ENCODE data around the gene UTP4.
A peak's percentile ranks its signal among the peaks of the same experiment; 100 is the strongest.
"Not testable (repeated sequence)": the region's sequence is repeated elsewhere in the genome, so short reads cannot be mapped to it uniquely, and the experiment has no call there.

UTP4 gene

GRCh38 chr16:69111216-69111875, 21.1 kb upstream of the UTP4 start:
- DNase-seq: no peak

GRCh38 chr16:69111876-69112230, 20.6 kb upstream of the UTP4 start:
- DNase-seq: no peak

GRCh38 chr16:69112285-69113129, 19.9 kb upstream of the UTP4 start:
- no peak for DNase-seq

- DNase-seq: no peak
These were observed 19.2 kb upstream of the UTP4 start for GRCh38 chr16:69113216-69113615.

- no peak for DNase-seq
These were observed 18.0 kb upstream of the UTP4 start for GRCh38 chr16:69114346-69114975.

GRCh38 chr16:69114976-69115355, 17.5 kb upstream of the UTP4 start:
- no peak for DNase-seq

GRCh38 chr16:69115361-69115760, 17.1 kb upstream of the UTP4 start:
- no peak for DNase-seq

- DNase-seq: no peak
These were observed 16.6 kb upstream of the UTP4 start for GRCh38 chr16:69115837-69116236.

- DNase-seq: no peak
These were observed 16.1 kb upstream of the UTP4 start for GRCh38 chr16:69116256-69116875.

- no peak for DNase-seq
These were observed 15.5 kb upstream of the UTP4 start for GRCh38 chr16:69116906-69117305.

GRCh38 chr16:69118468-69118867, 14.0 kb upstream of the UTP4 start:
- no peak for DNase-seq

- no peak for DNase-seq
These were observed 13.5 kb upstream of the UTP4 start for GRCh38 chr16:69118994-69119393.

GRCh38 chr16:69119536-69119935, 12.9 kb upstream of the UTP4 start:
- DNase-seq: no peak

- no peak for DNase-seq
These were observed 12.3 kb upstream of the UTP4 start for GRCh38 chr16:69120096-69120664.

GRCh38 chr16:69123910-69124309, 8.5 kb upstream of the UTP4 start:
- DNase-seq: peak; percentile 65

GRCh38 chr16:69124406-69124805, 8.0 kb upstream of the UTP4 start:
- not testable (repeated sequence) for DNase-seq

- DNase-seq: not testable (repeated sequence)
These were observed 7.5 kb upstream of the UTP4 start for GRCh38 chr16:69124961-69125360.

- DNase-seq: no peak
These were observed 6.2 kb upstream of the UTP4 start for GRCh38 chr16:69126221-69126620.

- DNase-seq: not testable (repeated sequence)
These were observed 5.6 kb upstream of the UTP4 start for GRCh38 chr16:69126801-69127200.

GRCh38 chr16:69127966-69128510, 4.4 kb upstream of the UTP4 start:
- DNase-seq: no peak

- no peak for DNase-seq
These were observed 2.0 kb upstream of the UTP4 start for GRCh38 chr16:69130461-69130860.

GRCh38 chr16:69131167-69131838, 1.1 kb upstream of the UTP4 start:
- no peak for DNase-seq

All from NCI-H2107 (cell line).